GM19193 (cell line): ENCODE data around the gene OSBPL1A.

Experiments used
- POLR2A ChIP-seq: IDR thresholded peaks from 4 replicates; pipeline ENCODE4 v1.6.1; 2011; ENCODE audit not compliant: insufficient read depth, insufficient read length; ENCODE audit errors: extremely low read depth

The OSBPL1A gene

GRCh38 chr18:24231773-24232735 is 165.6 kb downstream of the OSBPL1A start:
- no peak for TF ChIP-seq POLR2A

GRCh38 chr18:24230766-24231165 is 166.9 kb downstream of the OSBPL1A start:
- TF ChIP-seq POLR2A, result no peak

- TF ChIP-seq POLR2A, result no peak
These were observed 169.0 kb downstream of the OSBPL1A start for GRCh38 chr18:24228667-24229041.

GRCh38 chr18:24227977-24228666 is 169.5 kb downstream of the OSBPL1A start:
- TF ChIP-seq POLR2A, result no peak

GRCh38 chr18:24220318-24220688 is 177.3 kb downstream of the OSBPL1A start:
- no peak for TF ChIP-seq POLR2A

GRCh38 chr18:24219561-24220317 is 177.9 kb downstream of the OSBPL1A start:
- TF ChIP-seq POLR2A, result no peak

GRCh38 chr18:24214913-24215312 is 182.7 kb downstream of the OSBPL1A start:
- no peak for TF ChIP-seq POLR2A

GRCh38 chr18:24214144-24214543 is 183.5 kb downstream of the OSBPL1A start:
- no peak for TF ChIP-seq POLR2A

GRCh38 chr18:24212939-24213338 is 184.7 kb downstream of the OSBPL1A start:
- no peak for TF ChIP-seq POLR2A

GRCh38 chr18:24209558-24209957 is 188.1 kb downstream of the OSBPL1A start:
- no peak for TF ChIP-seq POLR2A

GRCh38 chr18:24208270-24209035 is 189.2 kb downstream of the OSBPL1A start:
- no peak for TF ChIP-seq POLR2A

GRCh38 chr18:24204904-24205303 is 192.7 kb downstream of the OSBPL1A start:
- TF ChIP-seq POLR2A, result no peak

GRCh38 chr18:24201699-24202687 is 195.6 kb downstream of the OSBPL1A start:
- no peak for TF ChIP-seq POLR2A
